Measurements from ENCODE around the gene APOBEC3G. TPM values are rescaled to one million over a fixed set of nuclear protein-coding genes. Genes with fewer than 3 reads are reported as not detected.
A peak's percentile ranks its signal among the peaks of the same experiment; 100 is the strongest.

Gene APOBEC3G
- total and polyA plus RNA-seq, 2 donors (not counting 1 experiment from before 2014, with no cell fraction given) = 94.2 to 96.6 TPM

GRCh38 chr22:39091126-39092081, 14.3 kb downstream of the APOBEC3G start:
- Mint-ChIP-seq H3K27me3 (no peaks in the 10 kb centered on the region), H3K27ac (peak overlapping the region; percentile 77), H3K9me3 (ENCODE audit: insufficient read depth) (no peaks in the 10 kb centered on the region), H3K4me3 (no peak overlapping the region), H3K4me1 (peaks cover 50% of the 10 kb centered on the region)
- H3K4me3 ChIP-seq (ENCODE audit: control extremely low read depth in 1 of 5, extremely low read depth in 1 of 5, insufficient read depth in 1 of 5, low read depth in 2 of 5, low read length in 4 of 5) = no peak overlapping the region
- ATAC-seq (ENCODE audit: low read depth) = no peak
- peak overlapping the region; percentile 45 to 58 for H3K27ac ChIP-seq (ENCODE audit: low read length in 2 of 2)
- TF ChIP-seq CTCF (IDR thresholded peaks at IDR 0.05) = no peak
- no peak for TF ChIP-seq EZH2 (IDR thresholded peaks at IDR 0.05; ENCODE audit: borderline replicate concordance, insufficient read depth, low read depth, low read length, poor library complexity, severe bottlenecking)
- H3K9me3 ChIP-seq (ENCODE audit: control extremely low read depth in 1 of 3, control insufficient read depth in 2 of 3, insufficient read depth in 1 of 3, low read length in 2 of 3) = no peaks in the 10 kb centered on the region
- peaks cover 31 to 38% of the 10 kb centered on the region in 2 donors for H3K4me1 ChIP-seq (ENCODE audit: control insufficient read depth in 2 of 2, insufficient read depth in 2 of 2, low read length in 2 of 2)
- ChIA-PET POLR2A (no interaction called here), CTCF (no interaction called here)
- intact Hi-C loops (cut with micrococcal nuclease) = no loop called here
- 96% methylated on average over 17 of the region's 23 CpGs for WGBS (ENCODE audit: insufficient coverage)
- no peak overlapping the region for H3K4me2 ChIP-seq (replicated peaks; ENCODE audit: low read depth, low read length, poor library complexity, severe bottlenecking)
- H3K9ac ChIP-seq (ENCODE audit: low read length) = no peak overlapping the region
- DNase-seq = no peak
- H3K36me3 ChIP-seq (replicated peaks in 1 of 2; ENCODE audit: control extremely low read depth in 1 of 2, control insufficient read depth in 1 of 2, extremely low read depth in 1 of 2, insufficient read depth in 2 of 2, low read length in 1 of 2) = peaks cover under 1 to 12% of the 10 kb centered on the region in 2 experiments
- peaks cover 5% of the 10 kb centered on the region for H3K79me2 ChIP-seq (ENCODE audit: control insufficient read depth, insufficient read depth, low read length)
- H2AFZ ChIP-seq (ENCODE audit: insufficient read depth, low read depth, low read length, poor library complexity, severe bottlenecking) = no peak overlapping the region
- no peaks in the 10 kb centered on the region for H4K20me1 ChIP-seq (ENCODE audit: control insufficient read depth, insufficient read depth, low read length, poor library complexity, severe bottlenecking)
- no peaks in the 10 kb centered on the region for H3K27me3 ChIP-seq (replicated peaks in 1 of 4; ENCODE audit: control extremely low read depth in 1 of 4, control insufficient read depth in 3 of 4, insufficient read depth in 4 of 4, low read length in 3 of 4)
